ENCODE measurements around the gene LRSAM1.

- TF ChIP-seq CTCF (IDR thresholded peaks at IDR 0.05; ENCODE audit: low read depth, low read length), result no peak
- TF ChIP-seq, protein P1, sequence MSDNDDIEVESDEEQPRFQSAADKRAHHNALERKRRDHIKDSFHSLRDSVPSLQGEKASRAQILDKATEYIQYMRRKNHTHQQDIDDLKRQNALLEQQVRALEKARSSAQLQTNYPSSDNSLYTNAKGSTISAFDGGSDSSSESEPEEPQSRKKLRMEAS (IDR thresholded peaks at IDR 0.05; ENCODE audit: low read depth, low read length), result no peak
- TF ChIP-seq POLR2A (IDR thresholded peaks at IDR 0.05; ENCODE audit: extremely low read depth, insufficient read length), result no peak
- TF ChIP-seq MYC (IDR thresholded peaks at IDR 0.05; ENCODE audit: low read depth, low read length), result no peak
Measured at GRCh38 chr9:127538849-127539258, 87.5 kb downstream of the LRSAM1 start.

Data from NB4 (cell line).